RWPE1 (cell line): ENCODE measurements around the gene ZNF281.

Experiments used
- CTCF ChIA-PET: fragments of 350-600 bp; sonication (Branson Sonifier 250); formaldehyde crosslinking; extraction: SDS; loops from one replicate; lab custom pipeline; 2021; lab: Yijun Ruan, JAX
- POLR2A ChIA-PET: fragments of 400-600 bp; formaldehyde crosslinking; extraction: SDS; loops from one replicate; lab custom pipeline; 2020; ENCODE audit warnings: antibody characterized with exemption; ENCODE audit not compliant: low non-redundant PET; lab: Yijun Ruan, JAX
- DNase-seq: peaks from one replicate; pipeline ENCODE4 v3.0.0; 2012; ENCODE audit warnings: low spot score
- H3K27ac ChIP-seq: fragments of 450-650 bp; 2 replicates; pipeline ENCODE4 v1.5.1; 2017
- CTCF ChIP-seq: fragments of 450-650 bp; conservative IDR thresholded peaks from 2 replicates; pipeline ENCODE4 v1.5.1; 2017; ENCODE audit warnings: low read depth, mild to moderate bottlenecking

Gene ZNF281

DNA sequence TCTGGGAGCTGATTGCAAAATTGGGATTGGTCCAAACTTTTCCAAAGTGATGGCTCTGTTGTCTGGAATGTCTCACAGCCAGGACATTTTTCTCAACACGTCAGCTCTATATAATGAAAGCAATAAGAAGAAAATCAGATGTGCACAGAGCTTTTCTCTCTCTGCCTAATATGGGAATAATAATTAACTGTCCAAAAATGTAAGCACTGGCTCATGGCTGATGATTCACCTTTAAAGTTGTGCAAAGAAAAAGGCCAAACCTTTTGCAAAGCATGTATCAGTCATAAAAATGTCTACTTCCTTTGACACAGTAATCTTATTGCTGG is 30.4 kb downstream of the ZNF281 start:
- H3K27ac ChIP-seq, result peak overlapping the region; percentile 94
- ChIA-PET CTCF (interaction anchor here (0.5 to 0.7 kb wide), 6 partner anchors 10 to 567 kb away, joined by 3 read pairs; partner anchors contain the start of gene ZNF281), POLR2A (no interaction called here)
- DNase-seq, result peak; percentile 94
- no peak for TF ChIP-seq CTCF

GRCh38 chr1:200378096-200378495 is 31.7 kb downstream of the ZNF281 start:
- DNase-seq, result no peak
- CTCF ChIA-PET, result interaction anchor here (0.9 to 1.1 kb wide), 2 partner anchors 10 to 110 kb away, joined by 3 read pairs; no protein-coding TSS in a partner anchor
- TF ChIP-seq CTCF, result no peak
- POLR2A ChIA-PET, result interaction anchor here (1.0 kb wide), 1 partner anchor 349 kb away, joined by 4 read pairs; no protein-coding TSS in a partner anchor
- H3K27ac ChIP-seq, result peak overlapping the region; percentile 56

- POLR2A ChIA-PET, result no interaction called here
- CTCF ChIA-PET, result interaction anchor here (0.6 to 1.0 kb wide), 3 partner anchors 10 to 1858 kb away, joined by 3 to 4 read pairs (median 3); no protein-coding TSS in a partner anchor
- no peak for TF ChIP-seq CTCF
- H3K27ac ChIP-seq, result no peak overlapping the region
- no peak for DNase-seq
Observed at GRCh38 chr1:200376528-200376927, 33.3 kb downstream of the ZNF281 start.

DNA sequence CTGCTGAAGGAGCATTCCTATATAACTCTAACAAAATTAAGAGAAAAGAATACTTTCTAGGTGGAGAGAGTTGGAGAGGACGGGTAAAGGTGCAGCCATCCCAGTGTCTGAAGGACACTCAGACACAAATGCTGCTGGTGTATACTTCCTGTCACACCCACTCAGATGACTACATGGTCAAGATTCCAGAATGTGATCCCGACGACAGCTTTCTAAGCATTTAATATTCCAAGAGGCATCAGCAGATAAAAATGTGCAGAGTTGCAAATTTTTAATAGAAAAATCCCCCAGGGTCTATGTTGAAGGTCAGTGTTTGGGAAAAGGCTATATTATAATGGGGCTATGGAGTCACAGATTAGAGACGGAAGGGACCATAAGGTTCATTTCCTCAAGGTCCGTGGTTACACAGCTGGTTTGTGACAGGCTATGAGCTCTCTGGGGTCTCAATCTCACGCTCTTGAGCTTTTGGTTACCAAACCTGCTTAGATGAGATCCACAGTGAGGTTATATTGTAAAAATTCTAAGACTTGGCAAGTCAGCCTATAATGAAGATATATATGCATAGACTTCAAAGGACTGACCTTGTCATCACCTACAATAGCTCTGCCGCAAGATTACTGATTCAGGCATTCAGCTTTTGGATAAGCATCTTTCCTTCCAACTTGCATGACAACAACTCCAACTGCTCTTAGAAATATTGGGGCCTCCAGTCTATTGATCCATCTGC is 35.1 kb downstream of the ZNF281 start:
- CTCF ChIA-PET, result interaction anchor here (0.6 to 0.7 kb wide), 2 partner anchors 47 to 53 kb away, joined by 3 read pairs; no protein-coding TSS in a partner anchor
- POLR2A ChIA-PET, result no interaction called here
- no peak overlapping the region for H3K27ac ChIP-seq
- no peak for DNase-seq
- no peak for TF ChIP-seq CTCF

- no peak for DNase-seq
- ChIA-PET CTCF (interaction anchor here (0.7 kb wide), 1 partner anchor 753 kb away, joined by 3 read pairs; no protein-coding TSS in a partner anchor), POLR2A (no interaction called here)
- no peak for TF ChIP-seq CTCF
- H3K27ac ChIP-seq, result no peak overlapping the region
Observed at GRCh38 chr1:200373811-200374231, 36.0 kb downstream of the ZNF281 start.

DNA sequence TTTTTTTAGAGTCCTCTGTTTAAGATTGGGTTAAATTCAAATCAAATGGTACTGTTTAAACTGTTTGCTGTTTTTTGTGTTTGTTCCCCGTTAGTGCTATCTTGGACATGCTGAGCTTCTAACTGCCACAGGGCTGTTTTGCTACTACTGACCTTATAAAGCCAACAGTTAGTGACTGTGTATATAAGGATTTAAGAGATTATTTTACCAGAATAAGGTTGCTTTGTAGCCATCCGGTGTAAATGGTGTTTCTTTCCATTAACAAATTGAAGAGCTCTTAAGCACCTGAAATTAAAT is 37.0 kb downstream of the ZNF281 start:
- DNase-seq, result no peak
- ChIA-PET POLR2A (no interaction called here), CTCF (no interaction called here)
- no peak for TF ChIP-seq CTCF
- H3K27ac ChIP-seq, result no peak overlapping the region
